DMS 273 treated with DMSO at 0.1 percent for 48 hours (cell line): ENCODE data around the gene CD81.

Experiments
- DNase-seq: peaks from one replicate; lab custom pipeline; 2025; lab: John Stamatoyannopoulos, UW

The CD81 gene

DNA sequence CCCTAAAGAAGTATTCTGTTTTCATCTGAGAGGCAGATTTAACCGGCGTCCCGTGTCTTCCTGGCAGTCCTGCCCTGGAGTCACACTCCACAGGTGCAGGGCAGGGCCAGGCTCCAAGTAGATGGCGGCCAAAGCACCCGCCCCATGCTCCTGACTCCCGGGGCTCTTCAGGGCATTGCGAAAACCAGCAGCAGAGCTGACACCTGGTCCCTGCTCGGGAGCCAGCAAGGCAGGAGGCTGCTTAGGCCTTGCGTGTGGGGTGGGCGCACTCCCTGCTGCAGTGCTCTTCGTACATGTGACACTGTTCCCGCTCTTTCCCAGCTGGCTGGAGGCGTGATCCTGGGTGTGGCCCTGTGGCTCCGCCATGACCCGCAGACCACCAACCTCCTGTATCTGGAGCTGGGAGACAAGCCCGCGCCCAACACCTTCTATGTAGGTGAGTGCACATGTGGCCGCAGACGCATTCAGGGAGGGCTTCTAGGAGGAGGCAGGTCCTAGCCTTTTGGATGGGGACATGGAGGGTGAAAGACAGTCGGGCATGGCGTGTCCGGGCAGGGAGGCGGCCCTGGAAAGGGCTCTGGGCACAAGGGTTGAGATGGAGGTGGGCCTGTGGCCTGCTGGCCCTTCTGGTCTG lies 13.1 kb downstream of the CD81 start:
- no peak for DNase-seq

- no peak for DNase-seq
Measured at GRCh38 chr11:2390725-2391151, 13.6 kb downstream of the CD81 start.

GRCh38 chr11:2391181-2391975 lies 14.3 kb downstream of the CD81 start:
- DNase-seq, result no peak

GRCh38 chr11:2392241-2392959 lies 15.3 kb downstream of the CD81 start:
- DNase-seq, result no peak

DNA sequence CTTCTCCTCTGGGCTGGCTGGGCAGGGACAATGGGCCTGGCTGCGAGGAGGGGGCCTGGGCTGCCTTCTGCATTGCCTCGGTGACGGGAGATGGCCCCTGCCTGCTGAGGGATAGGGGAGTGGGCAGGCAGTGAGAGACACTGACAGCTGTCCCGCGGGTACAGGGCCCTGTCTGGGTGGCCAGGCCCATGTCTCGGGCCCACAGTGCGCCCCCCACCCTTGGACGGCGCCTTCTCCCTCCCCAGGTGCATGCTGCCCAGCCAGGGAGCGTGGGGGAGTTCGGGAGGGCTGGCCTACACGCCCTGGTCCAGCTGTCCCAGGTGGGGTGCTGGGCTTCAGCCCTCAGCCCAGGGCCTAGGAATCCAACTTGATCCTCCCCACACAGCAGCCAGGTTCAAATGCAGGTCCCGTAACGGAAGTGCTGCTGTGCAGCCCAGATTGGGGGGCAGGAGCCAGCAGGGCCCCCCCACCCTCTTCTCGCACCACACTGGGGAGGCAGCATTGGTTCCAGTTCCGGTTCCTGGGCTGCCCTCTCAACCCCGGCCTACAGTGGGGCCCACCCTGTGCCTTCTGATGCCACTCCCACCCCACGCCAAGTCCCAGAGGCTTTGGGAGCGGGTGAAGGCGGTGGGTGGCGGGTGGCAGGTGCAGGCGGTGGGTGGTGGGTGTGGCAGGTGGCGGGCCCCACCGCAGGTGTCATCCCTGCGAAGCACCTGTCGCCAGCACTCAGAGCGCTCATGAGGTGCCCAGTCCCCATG lies 16.2 kb downstream of the CD81 start:
- no peak for DNase-seq

DNA sequence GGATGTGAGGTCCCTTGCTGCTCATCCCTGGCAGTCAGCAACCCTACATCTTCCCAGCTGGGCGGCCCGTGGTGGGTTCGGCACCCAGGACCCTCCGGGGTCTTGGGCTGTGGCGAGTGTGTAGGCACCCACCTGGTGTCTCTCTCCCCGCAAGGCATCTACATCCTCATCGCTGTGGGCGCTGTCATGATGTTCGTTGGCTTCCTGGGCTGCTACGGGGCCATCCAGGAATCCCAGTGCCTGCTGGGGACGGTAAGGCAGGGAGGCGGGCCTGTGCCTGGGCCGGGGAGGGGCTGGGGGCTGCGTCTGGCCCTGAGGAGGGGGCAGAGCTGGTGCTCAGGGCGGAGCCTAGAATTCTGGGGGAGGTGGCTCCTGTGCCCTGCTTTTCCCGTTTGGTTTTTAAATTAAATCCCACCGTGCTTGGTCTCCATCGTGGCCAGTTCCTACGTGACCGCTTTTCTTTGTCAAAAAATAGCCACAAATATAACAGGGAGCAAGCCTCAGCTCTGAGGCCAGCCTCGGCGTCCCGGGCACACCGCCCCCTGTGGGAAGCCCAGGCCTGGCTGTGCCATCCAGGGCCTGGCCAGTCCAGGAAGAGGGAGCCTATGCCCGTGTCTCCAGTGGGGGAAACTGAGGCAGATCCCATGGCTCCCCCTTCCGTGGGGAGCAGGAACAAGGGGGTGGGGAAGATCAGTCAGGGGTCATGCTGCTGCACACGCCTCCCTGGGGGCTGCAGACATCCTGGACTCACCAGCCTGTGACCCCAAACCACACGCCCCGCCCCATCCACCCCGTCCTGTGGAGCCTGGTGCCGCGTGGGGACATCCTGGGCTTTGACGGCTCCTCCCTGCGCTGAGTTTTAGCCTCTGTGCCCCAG lies 17.1 kb downstream of the CD81 start:
- no peak for DNase-seq

GRCh38 chr11:2394818-2395105 lies 17.7 kb downstream of the CD81 start:
- DNase-seq, result no peak

DNA sequence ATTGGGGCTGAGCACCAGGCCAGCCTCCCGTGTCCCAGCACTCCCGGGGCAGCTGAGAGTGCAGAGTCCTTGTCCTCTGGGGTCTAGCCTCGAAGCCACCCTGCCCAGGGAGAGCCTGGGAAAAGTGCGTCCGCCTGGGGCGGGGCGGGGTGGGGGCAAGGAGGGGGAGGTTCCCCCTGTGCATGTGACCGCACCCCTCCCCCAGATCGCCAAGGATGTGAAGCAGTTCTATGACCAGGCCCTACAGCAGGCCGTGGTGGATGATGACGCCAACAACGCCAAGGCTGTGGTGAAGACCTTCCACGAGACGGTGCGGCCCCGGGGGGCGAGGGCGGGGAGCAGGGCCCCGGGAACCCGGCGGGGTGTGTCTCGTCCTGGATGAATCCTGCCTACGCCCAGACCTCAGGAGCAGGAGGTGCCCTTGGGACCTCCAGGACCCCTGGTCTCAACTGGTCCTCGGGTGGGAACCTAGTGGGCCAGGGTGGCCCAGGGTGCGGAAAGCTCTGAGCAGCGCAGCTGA lies 18.2 kb downstream of the CD81 start:
- DNase-seq, result no peak

GRCh38 chr11:2395856-2396255 lies 18.7 kb downstream of the CD81 start:
- DNase-seq, result no peak

- no peak for DNase-seq
Measured at GRCh38 chr11:2396471-2396870, 19.4 kb downstream of the CD81 start.

GRCh38 chr11:2397005-2397404 lies 19.9 kb downstream of the CD81 start:
- DNase-seq, result no peak

DNA sequence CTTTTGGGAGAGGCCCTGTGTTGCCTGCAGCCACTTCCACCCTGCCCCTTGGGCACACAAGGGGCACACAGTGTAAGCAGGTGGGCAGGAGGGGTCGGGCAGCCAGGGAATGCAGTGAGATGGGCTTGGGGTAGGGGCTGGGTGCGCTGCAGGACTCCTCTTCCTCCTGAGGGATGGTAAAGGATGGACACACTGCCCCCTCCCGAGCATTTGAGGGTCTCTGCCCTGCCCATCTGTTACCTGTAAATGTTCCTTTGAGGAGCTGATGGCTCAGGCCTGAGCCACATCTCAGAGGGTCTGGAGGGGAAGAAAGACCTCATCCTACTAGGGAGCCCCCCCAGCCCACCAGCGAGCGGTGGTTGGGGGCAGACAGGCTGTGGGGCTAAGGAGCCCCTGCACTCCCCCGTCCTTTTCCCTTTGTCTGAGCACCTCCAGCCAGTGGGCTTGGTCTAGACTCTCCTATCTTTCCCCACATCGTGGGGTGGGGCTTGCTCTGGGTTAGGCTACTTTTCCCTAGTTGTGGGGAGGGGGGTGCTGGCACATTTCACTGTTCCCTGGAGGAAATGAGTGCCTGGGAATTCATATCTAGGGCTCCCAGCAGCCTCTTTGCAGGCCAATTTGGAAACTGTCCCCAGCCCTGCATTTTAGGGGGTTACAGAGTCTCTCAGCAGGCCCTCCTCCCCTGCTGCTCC lies 21.7 kb downstream of the CD81 start:
- DNase-seq, result no peak

GRCh38 chr11:2399488-2400068 lies 22.5 kb downstream of the CD81 start:
- no peak for DNase-seq

GRCh38 chr11:2400069-2400761 lies 23.1 kb downstream of the CD81 start, which contains the start of gene TSSC4:
TSS of gene TSSC4 (plus strand) at chr11:2400750. CDS start at chr11:2402634, 1,884 bp downstream.
- DNase-seq, result peak; percentile 98

DNA sequence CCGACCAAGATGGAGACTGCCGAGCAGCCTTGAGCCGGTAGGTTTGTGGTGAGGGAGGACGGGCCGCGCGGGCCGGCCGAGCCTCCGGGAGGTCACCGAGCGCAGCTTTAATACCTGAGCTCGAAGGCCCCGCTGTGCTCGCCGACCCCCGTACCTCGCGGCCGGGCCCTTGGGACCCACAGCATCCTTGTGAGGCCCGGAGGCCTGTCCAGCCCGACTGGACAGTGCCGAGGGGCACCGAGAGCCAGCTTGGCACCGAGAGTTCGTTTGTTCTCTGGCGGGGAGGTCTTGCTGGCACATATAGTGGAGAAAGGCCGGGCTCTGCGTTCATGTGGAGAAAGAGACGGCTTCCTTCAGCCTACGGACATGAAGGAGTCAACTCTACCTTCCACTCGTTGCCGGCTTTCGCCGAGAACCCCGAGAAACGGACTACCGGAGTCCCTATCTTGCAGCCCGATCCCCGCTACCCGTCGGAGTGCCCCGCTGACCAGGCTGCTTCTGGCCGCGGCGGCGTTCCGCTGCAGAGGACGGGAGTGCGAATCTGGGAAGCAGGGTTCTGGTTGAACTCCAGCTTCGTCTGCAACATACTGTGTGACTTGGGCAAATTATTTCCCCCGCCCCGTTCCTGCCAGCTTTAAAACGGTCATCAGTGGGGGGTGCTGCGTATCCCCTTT lies 23.8 kb downstream of the CD81 start:
- DNase-seq, result no peak

DNA sequence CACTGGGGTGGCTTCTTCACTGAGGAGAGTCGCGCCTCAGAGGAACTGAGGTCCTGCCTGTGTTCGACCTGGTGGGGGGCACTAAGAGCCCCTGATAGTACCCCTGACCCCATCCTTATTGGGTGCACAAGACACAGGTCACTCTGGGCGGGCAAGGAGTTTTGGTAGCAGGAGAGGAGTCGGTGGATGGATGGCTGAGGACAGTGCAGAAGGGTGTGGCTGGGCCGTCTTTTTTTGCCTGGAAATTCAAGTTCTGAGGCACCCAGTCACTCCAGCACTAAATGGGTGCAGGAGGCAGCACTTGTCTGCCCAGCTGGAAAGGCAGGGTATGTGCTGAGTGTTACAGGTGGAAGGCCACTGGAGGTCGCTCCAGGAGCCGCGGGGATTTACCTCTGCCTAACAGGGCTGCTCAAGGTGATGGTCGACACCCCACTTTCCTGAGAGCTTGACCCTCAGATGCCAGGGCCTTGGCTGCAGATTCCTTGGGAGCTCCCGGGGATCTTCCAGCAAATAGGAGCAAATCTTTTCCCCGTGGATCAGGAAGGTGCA lies 24.4 kb downstream of the CD81 start:
- no peak for DNase-seq

- DNase-seq, result no peak
Measured at GRCh38 chr11:2402106-2402505, 25.0 kb downstream of the CD81 start.

- DNase-seq, result no peak
Measured at GRCh38 chr11:2402890-2403645, 26.0 kb downstream of the CD81 start.
